Embryonic facial prominence (tissue), 1 donor: Measurements from ENCODE around the gene SHISA6.
A peak's percentile ranks its signal among the peaks of the same experiment; 100 is the strongest.

Experiments
- DNase-seq: peaks from one replicate; pipeline ENCODE4 v3.0.0-alpha.2; 2016; ENCODE audit errors: extremely low spot score

Gene SHISA6

DNA sequence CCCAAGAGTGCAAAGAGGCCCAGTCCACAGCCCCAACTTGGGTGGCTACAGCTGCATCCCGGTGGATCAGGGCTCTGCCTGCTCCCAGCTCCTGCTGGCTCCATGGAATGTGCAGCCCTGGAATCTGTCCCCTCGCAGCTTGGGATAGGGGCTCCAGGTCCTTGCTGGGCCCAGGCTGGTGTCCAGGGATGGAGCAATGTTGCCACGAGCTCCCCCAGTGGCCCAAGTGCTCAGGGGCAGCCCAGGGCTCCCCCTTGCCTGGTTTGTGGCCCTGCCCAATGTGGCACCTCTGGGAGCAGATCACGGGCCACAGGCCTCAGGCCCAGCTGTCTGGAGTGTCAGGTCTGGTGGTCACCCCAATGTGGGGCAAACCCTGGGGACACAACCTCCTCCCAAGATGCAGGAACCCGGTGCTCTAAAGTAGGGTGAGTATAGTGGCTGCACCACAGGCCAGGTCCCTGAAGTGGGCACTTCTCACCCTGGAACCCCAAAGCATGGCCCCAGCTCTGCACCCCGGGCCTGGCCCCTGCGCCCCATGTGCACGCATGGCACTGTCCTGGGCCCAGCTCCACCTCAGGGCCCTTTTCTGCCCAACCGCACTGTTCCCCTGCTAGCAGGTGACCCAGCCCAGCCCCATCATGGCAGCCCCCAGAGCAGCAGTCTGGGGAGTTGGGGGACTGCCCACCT is 342.4 kb downstream of the SHISA6 start:
- no peak for DNase-seq

- no peak for DNase-seq
Measured at GRCh38 chr17:11589716-11590115, 348.7 kb downstream of the SHISA6 start.

DNA sequence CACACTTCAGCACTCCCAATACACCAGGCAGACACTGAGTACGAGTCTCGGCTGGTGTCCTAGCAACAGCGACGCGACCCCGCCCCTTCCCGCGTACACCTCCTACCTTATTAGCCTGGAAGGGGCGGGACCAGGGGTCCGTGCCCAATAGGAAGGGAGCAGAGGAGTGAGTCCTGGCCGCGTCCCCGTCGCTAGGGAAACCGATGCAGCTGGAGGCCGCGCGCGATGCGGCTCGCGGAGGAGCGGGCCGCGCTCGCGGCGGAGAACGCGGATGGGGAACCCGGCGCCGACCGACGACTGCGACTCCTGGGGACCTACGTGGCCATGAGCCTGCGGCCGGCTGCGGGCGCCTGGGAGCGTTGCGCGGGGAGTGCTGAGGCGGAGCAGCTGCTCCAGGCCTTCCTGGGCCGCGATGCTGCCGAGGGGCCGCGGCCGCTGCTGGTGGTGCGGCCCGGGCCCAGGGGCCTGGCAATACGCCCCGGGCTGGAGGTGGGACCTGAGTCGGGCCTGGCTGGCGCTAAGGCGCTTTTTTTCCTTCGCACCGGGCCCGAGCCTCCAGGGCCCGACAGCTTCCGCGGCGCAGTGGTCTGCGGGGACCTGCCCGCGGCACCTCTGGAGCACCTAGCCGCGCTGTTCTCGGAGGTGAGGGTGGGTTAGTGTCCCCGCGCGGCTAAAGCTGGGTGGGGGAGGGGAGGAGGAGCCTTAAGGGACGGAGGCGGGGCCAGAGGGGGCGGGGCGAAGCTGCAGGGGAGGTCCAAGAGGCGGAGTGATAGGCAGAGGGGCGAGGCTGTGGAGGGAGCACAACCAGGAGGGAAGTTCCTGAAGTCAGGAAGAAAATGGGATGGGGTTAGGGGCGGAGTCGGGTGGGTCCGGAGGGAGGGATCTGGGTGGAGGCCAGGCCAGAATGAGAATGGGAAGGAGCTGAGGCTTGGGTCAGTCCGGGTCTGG is 357.5 kb downstream of the SHISA6 start, which contains the start of gene DNAH9:
Gene DNAH9 (plus strand): TSS at position 197 of the 948 bp plus-strand sequence. CDS start 29 bp downstream, at position 226.
- peak; percentile 92 for DNase-seq

GRCh38 chr17:11601661-11602060 is 360.6 kb downstream of the SHISA6 start:
- no peak for DNase-seq

DNA sequence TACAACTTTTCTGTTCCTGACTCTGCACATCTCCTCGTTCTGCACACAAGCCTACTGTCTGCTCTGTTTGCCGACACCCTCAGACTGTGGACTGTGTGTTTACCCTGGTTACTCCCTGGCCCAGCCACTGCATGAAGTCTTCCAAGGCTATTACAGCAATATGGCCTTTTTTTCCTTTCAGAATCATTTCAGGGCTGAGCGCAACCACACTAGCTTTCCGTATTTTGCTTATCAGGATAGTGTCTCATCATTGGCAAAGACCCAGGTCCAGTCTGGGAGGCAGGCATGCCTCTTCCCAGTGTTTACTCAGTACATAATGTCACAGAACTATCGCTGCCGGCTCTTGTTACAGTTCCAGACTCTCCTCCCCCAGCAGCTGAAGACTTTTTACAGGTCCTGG is 367.4 kb downstream of the SHISA6 start:
- DNase-seq: no peak

DNA sequence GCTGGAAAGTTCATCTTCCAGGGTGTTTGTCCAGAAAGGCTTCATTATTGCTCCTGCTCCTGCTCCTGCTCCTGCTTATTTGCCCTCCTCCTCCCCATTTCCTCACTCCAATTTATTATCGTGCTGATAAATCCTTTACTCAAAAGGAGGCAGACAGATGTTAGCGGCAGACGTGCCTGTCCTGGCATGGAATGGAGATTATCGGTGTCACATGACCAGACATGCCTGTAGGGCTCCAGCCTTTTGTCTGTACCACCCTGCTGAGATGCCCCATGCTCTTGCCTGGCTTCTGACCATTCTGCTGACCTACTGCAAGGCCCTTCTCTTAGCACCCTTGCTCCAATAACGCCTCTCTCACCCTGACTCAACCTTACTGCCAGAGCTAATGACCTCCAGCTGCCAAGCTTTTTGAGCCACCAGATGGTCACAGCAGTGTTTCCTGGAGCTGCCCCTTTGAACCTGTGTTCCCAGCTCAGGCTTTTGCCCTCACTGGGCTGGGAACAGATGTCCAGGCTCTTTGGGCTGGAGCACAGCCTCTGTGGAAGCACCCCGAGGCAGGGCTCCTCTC is 370.1 kb downstream of the SHISA6 start:
- no peak for DNase-seq

GRCh38 chr17:11612956-11613355 is 371.9 kb downstream of the SHISA6 start:
- no peak for DNase-seq
